Left renal cortex interstitium (tissue), 4 donors: Measurements from ENCODE around the gene KMT2C. TPM values are rescaled to one million over a fixed set of nuclear protein-coding genes. Genes with fewer than 3 reads are reported as not detected.

ENCODE experiments used
- DNase-seq, 4 donors: peaks; one replicate each; pipeline ENCODE4 v3.0.0-alpha.2; 2013; ENCODE audit warnings: low read depth in 4 of 4, low spot score in 2 of 4, missing footprints in 1 of 4
- polyA plus RNA-seq, 4 donors: library from polyadenylated mRNA; unstranded; fragments of 120-200 nt; gene quantifications; one replicate each; pipeline ENCODE4 v1.2.1, GENCODE V29; 2013; ENCODE audit not compliant: insufficient read length in 4 of 4

KMT2C gene
- polyA plus RNA-seq, 4 donors, result 27.7 to 46.5 (median 39.0) TPM

DNA sequence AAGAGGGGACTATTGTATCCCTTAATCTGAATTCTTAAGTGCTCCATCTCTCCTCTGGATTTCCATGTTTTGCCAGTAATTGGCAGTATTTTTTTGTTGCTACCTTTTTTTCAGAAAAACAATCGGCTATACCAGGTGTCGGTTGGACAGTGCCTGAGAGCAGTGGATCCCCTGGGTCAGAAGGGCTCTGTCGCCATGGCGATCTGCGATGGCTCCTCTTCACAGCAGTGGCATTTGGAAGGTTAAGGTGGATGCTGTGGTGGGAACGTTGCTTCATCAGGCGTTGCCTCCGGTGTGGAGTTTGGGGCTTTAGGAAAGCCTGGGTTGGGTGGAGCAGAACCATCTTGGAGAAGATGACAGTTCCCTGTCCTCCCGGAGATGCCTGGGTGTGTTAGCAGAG is 314.4 kb downstream of the KMT2C start:
- no peak for DNase-seq

DNA sequence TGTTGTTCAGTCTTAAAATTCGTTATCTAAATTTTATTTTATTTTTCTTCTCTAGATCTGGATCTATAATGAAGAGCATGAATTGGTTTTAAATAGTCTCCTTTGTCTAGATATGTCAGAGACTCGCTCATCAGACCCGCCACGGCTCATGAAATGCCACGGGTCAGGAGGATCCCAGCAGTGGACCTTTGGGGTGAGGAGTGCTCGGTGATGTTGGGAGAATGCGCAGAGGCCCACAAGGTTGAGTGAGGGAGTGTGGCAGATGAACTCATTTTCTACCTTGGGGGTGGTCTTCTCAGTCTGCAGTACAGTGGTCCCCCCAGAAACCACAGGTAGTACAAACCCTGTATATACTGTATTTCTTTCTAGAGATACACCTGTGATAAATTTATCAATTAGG is 315.0 kb downstream of the KMT2C start:
- no peak for DNase-seq

DNA sequence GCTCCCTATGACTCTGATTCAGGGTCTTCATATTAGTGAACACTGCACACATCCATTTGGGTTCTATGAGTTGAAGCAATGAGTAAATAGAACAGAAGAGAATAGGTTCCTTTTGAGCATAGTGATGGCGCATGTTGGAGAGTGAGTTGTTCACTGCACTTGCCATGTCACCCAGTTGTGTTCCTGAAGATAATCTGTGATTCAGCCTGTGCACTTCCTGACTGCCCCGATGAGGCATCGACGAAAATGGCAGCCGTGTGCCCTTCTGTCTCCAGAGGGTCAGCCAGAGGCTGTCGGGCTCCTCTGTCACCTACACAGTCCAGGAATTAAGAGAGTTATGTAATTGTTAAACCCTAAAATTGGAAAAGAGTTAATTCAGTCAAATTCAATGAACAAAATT is 315.6 kb downstream of the KMT2C start:
- no peak for DNase-seq

DNA sequence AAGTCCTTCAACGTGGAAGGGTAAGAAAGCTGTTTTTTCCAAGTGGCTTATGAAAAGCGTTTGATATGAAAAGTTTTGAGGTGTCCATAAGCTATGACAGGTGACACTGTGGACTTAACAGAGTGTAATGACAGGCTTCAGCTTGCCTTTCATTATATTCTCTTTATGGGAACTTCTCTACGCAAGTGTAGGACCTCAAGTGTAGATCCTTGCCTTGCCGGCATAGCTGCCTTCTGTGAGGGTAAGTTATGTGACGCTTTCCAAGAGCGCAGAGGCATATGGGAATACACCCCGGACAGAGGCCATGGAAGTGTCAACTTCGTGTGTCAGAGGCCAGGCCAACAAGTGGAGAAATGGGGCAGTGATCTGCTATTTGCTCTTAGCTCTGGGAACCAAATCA is 318.4 kb downstream of the KMT2C start:
- DNase-seq, result no peak

DNA sequence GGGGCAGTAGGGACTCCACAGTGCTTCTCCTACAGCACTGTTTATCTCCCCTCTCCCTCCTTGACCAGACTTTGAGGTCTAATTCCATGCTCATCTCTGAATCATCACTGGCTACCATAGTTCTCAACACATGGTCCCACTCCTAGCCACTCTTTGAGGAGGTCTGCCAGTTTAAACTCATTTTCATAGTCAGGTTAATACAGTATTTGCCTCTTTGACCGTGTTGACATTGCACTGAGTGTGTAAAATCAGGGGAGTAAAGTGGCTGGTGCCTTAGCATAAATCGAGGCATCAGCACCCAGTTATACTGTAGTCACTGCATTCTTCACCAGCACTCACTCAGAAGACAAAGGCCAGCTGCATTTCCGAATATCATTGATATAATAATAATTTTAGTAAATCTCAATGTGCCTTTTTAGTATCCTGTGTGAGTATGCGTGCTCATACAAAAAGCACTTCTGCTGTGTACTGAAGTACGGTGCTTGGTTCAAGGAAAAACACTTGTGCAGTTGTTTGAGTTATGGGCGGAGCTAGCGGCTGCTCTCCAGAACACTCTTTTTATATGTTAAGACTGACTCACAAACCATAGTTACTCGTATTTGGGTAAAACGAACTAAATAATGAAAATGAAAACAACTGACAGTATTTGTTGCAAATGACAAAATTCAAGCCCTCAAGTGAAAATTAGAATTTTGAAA is 320.6 kb downstream of the KMT2C start:
- DNase-seq, result no peak

DNA sequence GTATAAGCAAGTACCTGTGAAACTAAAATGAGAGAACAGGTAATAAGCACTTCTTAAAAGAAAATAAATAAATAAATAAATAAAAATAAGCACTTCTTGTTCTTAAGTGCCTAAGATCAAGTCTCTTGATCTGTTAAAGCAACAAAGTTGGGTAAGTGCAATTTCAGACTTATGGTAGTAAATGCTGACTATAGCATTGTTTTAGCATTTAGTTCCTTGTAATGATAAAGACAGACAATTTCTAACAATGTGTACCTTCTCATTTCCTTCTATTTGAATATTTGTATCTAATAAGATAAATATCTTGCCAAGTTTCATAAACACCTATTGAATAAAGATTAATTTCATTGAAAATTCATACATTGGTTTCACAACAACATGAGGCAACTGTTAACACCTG is 323.0 kb downstream of the KMT2C start:
- no peak for DNase-seq

DNA sequence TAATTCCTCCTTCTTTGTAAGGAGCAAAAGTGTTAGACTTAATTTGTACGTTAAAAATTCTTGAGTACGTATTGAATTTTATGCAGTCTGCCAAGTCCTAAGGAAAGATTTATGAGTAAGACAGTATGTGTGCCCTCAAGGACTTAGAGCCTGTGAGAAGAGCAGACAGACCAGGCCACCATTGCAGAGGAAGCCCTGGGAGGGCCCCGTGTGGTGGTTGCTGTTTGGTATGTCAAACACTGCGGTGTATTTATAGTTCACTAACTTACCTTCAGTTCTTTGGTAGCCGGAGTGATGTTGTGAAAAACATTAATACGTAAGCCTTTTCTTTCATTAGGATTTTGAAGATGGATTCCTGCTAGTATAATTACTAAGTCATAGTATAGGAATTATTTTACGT is 327.4 kb downstream of the KMT2C start:
- no peak for DNase-seq

DNA sequence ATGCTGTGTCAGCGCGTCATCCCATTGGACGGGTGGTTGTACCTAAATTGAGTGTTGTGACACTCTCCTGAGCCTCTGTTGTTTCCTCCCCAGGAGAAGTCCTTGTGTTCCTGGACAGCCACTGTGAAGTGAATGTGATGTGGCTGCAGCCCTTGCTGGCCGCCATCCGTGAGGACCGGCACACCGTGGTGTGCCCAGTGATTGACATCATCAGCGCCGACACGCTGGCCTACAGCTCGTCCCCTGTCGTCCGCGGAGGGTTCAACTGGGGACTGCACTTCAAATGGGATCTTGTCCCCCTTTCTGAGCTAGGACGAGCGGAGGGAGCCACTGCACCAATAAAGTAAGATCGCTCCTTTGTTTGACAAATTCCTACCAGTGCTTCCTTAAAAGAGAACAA is 327.9 kb downstream of the KMT2C start:
- no peak for DNase-seq

DNA sequence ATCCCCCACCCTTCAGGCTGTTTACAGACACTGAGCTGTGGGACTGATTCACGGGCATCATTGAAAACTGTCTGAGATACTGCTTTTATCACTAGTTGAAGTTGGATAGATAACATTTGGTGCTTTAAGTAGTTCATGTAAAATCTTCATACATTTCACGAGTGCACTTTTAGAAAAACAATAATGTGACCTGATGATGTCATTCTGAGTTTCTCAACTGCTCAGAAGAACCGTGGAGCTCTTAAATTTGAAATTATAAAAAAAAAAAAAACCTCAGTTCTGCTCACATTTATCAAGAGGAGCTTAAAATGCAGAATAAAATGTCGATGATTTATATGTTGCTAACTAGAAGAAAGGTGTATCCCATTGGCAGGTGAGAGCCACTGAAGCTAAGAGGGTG is 328.8 kb downstream of the KMT2C start:
- DNase-seq, result no peak

DNA sequence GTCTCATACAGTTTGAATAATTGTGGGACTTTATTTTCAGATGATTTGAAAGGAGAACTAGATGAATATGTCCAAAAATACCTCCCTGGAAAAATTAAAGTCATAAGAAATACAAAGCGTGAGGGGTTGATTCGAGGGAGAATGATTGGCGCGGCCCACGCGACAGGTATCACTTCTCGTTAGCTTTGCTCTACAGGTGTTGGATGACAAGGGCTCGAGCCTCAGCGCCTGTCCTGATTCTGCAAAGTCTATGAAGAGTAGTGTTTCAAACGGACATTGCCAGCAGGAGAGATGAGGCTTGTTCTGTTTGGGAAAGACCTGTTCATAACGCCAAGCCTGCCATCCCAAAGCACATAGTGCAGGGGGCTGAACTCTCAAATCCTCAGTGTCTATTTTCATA is 330.6 kb downstream of the KMT2C start:
- DNase-seq, result no peak

DNA sequence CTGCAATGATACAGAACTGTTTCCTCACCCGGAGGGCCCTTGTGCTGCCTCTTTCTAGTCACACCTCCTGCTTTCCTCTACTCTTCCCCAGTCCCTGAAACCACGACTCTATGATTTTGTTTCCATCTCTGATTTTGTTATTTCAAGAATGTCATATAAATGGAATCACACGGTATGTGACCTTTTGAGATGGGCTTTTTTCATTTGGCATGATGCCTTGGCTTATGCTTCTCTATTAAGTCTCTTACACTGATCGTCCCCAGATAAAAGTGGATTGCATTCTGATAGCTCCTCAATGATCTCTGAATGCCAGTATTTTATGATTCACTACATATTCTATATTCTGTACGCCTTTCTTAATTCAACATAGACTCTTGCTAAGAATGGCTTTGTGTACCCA is 332.1 kb downstream of the KMT2C start:
- no peak for DNase-seq

DNA sequence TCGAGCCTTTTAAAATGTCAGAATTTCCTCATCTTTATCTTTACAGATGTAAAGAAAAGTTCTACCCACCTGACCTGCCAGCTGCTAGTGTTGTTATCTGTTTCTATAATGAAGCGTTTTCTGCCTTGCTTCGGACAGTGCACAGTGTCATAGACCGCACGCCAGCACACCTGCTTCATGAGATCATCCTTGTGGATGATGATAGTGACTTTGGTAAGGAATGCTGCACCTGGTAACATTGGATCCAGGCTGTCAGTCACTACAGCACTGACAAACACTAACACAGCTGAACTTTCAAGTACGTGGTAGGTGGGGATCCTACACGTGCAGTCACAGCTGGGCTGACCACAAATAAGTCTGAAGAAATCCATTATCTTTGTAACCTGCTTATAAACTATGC is 332.7 kb downstream of the KMT2C start:
- no peak for DNase-seq

DNA sequence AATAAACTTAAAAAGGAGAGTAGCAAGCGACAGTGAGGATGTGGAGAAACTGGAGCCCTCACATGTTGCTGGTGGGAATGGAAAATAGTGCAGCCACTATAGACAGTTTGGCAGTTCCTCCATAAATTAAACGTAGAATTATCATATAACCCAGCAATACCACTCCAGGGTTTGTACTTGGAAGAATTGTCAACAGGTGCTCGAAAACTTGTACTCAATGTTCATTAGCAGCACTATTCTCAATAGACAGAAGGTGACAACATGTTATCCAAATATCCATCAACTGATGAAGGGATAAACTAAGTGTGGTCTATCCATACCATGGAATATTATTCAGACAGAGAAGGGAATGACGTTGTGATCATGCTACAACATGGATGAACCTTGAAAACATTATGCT is 338.5 kb downstream of the KMT2C start:
- DNase-seq, result no peak

DNA sequence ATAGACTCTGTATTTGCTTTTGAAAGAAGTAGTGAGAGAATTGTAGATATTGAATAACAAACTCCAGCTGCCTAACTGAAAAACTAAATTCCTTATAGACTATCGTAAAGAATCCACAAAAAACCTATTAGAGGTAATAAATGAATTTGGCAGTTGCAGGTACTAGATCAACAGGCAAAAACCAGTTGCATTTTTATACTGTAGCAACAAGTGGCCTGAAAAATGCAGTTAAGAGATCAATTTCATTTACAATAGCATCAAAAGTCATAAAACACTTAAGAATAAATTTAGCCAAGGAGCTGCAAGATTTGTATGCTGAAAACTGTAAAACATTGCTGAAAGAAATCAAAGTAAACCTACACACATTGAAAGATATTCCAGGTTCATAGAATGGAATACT is 340.0 kb downstream of the KMT2C start:
- DNase-seq, result no peak

DNA sequence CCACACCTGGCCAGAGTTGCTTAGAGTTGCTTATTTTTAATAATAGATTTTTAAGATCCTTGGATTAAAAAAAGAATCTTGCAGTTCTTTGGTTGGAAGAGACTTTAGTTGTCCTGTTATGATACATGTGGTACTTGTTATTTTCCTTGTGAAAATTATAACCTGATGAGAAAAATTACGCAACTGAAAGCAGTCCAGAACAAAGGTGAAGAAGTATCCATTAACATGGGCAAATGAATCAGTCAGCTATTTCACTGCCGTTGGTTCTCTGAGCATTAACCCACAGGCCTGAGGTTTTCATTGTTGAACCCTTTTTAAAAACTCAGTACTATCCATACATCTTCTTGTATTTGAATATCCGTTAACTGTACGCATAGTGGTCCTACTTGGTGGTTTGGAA is 342.1 kb downstream of the KMT2C start:
- DNase-seq, result no peak

DNA sequence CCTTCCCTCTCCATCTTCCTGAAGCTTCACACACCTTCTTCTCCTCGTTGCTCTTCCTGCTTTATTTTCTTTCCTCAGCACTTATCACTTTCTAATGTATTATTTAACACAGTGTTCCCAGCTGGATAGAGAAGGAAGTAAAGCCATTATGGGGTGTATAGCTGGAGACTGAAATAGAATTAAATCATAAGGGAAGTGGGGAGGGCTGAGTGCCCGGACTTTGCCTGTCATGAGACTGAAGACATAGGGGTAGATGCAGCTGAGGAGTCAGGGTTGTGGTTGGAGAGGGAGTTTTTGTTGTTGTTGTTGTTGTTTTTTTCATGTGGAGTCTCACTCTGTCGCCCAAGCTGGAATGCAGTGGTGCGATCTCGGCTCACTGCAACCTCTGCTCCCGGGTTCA is 345.1 kb downstream of the KMT2C start:
- no peak for DNase-seq

DNA sequence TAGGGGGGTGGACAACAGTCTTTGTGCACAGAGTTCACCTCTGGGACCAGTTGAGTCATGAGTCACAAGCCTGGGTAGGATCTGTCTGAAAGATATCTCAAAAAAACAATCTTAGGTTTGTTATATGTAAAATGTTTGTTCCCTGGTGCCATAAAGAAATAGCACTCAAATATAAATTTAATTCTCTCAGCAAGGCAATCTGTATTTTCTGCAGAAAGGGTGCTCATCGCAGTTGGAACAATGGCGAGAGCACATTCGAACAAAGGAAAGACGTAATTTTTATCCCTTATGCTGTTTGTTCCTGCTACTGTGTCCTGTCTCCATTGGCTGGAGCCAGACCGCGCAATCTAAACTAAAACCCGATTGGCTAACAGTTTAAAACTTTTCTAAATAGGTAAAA is 346.6 kb downstream of the KMT2C start:
- DNase-seq, result no peak

DNA sequence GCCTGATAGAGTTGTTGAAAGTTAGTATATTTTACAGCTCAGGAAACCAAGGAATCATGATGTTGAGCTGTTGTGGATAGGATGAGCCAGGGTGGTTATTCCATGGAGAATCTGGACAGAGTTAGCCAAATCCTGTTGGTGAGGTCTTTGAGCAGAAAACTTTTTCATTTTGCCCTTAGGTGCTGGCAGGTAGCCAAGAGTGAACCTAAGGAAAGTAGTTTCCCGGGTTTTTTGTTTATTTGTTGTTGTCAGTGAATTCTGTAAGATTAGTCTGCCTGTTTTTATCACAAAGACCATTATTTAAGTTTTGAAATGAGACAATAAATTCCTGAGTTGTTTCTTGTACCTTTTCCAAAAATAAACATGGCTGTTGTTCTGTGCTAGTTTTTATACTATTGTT is 349.3 kb downstream of the KMT2C start:
- DNase-seq, result no peak

DNA sequence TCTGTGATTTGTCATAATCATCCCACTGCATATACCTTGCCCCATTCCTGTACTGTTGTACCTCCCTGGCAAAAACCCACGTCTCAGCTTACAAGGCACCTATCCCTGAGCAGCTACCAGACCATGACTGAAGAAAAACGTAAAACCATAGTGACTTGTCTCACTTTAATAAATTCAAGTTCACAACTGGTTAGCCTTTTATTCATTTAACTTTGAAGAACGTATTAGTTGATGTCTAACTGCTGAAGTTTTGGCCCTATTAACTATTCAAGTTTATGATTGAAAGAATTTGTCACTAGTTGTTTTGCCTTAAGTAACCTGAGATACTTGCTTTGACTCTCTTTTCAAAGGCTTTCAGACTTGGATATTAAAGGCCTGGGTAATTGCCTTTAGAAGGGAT is 350.7 kb downstream of the KMT2C start:
- peak in 1 of 4 donors; percentile 37 for DNase-seq
